IMR-90 (cell line): ENCODE data around the gene ZAP70. TPM values are rescaled to one million over a fixed set of nuclear protein-coding genes. Genes with fewer than 3 reads are reported as not detected.

Experiments used
- ATAC-seq: fragments of 200-7000 bp; cut with Tn5 transposase; 2 replicates; pipeline ENCODE4 v1.9.1; 2020; ENCODE audit warnings: low read depth, mild to moderate bottlenecking, moderate library complexity
- BruUV-seq: library from RNA; stranded (reverse); fragments of 400-500 nt; replicated peaks from 2 replicates; lab custom pipeline; 2021; lab: Mats Ljungman, UMichigan
- CTCF ChIA-PET: fragments of 300-600 bp; formaldehyde crosslinking; extraction: SDS; loops from one replicate; lab custom pipeline; 2021; ENCODE audit warnings: antibody characterized with exemption; lab: Yijun Ruan, JAX
- POLR2A ChIA-PET: fragments of 300-600 bp; sonication (Branson Sonifier 250); formaldehyde crosslinking; loops from one replicate; lab custom pipeline; 2022; ENCODE audit warnings: antibody characterized with exemption; ENCODE audit not compliant: unreplicated experiment; lab: Charles Lee
- DNase-seq: peaks from one replicate; pipeline ENCODE4 v3.0.0; 2013
- H2AFZ ChIP-seq: replicated peaks from 2 replicates; pipeline ENCODE3; 2013; ENCODE audit warnings: low read length, mild to moderate bottlenecking; ENCODE audit not compliant: poor library complexity
- H2AK5ac ChIP-seq: 2 replicates; pipeline ENCODE4 v1.6.1; 2013; ENCODE audit warnings: low read depth, low read length, inconsistent platforms
- H2AK9ac ChIP-seq: replicated peaks from 2 replicates; pipeline ENCODE3; 2013; ENCODE audit warnings: mild to moderate bottlenecking, low read depth, low read length, moderate library complexity; ENCODE audit not compliant: poor library complexity
- H2BK120ac ChIP-seq: 2 replicates; pipeline ENCODE4 v1.6.1; 2013; ENCODE audit warnings: low read depth, low read length, inconsistent platforms
- H2BK15ac ChIP-seq: 3 replicates; pipeline ENCODE4 v1.6.1; 2013; ENCODE audit warnings: low read depth, low read length, inconsistent platforms
- H2BK20ac ChIP-seq: 2 replicates; pipeline ENCODE4 v1.6.1; 2013; ENCODE audit warnings: low read depth, mild to moderate bottlenecking, inconsistent platforms, low read length, moderate library complexity
- H2BK5ac ChIP-seq: 2 replicates; pipeline ENCODE4 v1.6.1; 2013; ENCODE audit warnings: mild to moderate bottlenecking, low read depth, low read length, inconsistent platforms; ENCODE audit not compliant: poor library complexity, severe bottlenecking
- H3K14ac ChIP-seq: replicated peaks from 2 replicates; pipeline ENCODE4 v1.6.1; 2013; ENCODE audit warnings: low read depth, low read length, inconsistent platforms
- H3K18ac ChIP-seq: 2 replicates; pipeline ENCODE4 v1.6.1; 2013; ENCODE audit warnings: low read depth, low read length, control low read depth
- H3K23ac ChIP-seq: 2 replicates; pipeline ENCODE4 v1.6.1; 2013; ENCODE audit warnings: low read depth, low read length, inconsistent platforms
- H3K27ac ChIP-seq: 2 replicates; pipeline ENCODE4 v1.5.1; 2013; ENCODE audit warnings: mild to moderate bottlenecking, control low read depth, low read length; ENCODE audit not compliant: insufficient read depth
- H3K27me3 ChIP-seq: 2 replicates; pipeline ENCODE4 v1.6.1; 2013; ENCODE audit warnings: low read length; ENCODE audit not compliant: control insufficient read depth, insufficient read depth
- H3K36me3 ChIP-seq: 2 replicates; pipeline ENCODE4 v1.6.1; 2013; ENCODE audit warnings: low read length, mixed read lengths; ENCODE audit not compliant: control insufficient read depth, insufficient read depth
- H3K4ac ChIP-seq: 2 replicates; pipeline ENCODE4 v1.6.1; 2013; ENCODE audit warnings: low read depth, low read length, inconsistent platforms
- H3K4me1 ChIP-seq: 2 replicates; pipeline ENCODE4 v1.6.1; 2013; ENCODE audit warnings: low read length, mixed read lengths; ENCODE audit not compliant: control insufficient read depth, insufficient read depth
- H3K4me2 ChIP-seq: 2 replicates; pipeline ENCODE4 v1.6.1; 2013; ENCODE audit warnings: low read depth, mild to moderate bottlenecking, control low read depth, low read length, moderate library complexity
- H3K4me3 ChIP-seq: 2 replicates; pipeline ENCODE4 v1.5.1; 2013; ENCODE audit warnings: low read depth, mild to moderate bottlenecking, control low read depth, low read length, moderate library complexity; ENCODE audit not compliant: insufficient read depth
- H3K56ac ChIP-seq: 2 replicates; pipeline ENCODE4 v1.6.1; 2013; ENCODE audit warnings: low read length, inconsistent platforms; ENCODE audit not compliant: insufficient read depth; ENCODE audit errors: extremely low read depth
- H3K79me1 ChIP-seq, 2 experiments: 2 replicates each; pipeline ENCODE4 v1.6.1; 2013; ENCODE audit warnings: low read length in 2 of 2, inconsistent platforms in 1 of 2, low read depth in 1 of 2
- H3K9ac ChIP-seq: 2 replicates; pipeline ENCODE4 v1.6.1; 2013; ENCODE audit warnings: low read depth, low read length, control low read depth
- H3K9me1 ChIP-seq: 2 replicates; pipeline ENCODE4 v1.6.1; 2013; ENCODE audit warnings: low read length, inconsistent platforms; ENCODE audit not compliant: insufficient read depth
- H3K9me3 ChIP-seq: 2 replicates; pipeline ENCODE4 v1.6.1; 2013; ENCODE audit warnings: low read length; ENCODE audit not compliant: control insufficient read depth, insufficient read depth
- H4K20me1 ChIP-seq: 2 replicates; pipeline ENCODE4 v1.6.1; 2013; ENCODE audit warnings: low read length, inconsistent platforms; ENCODE audit not compliant: insufficient read depth
- H4K5ac ChIP-seq: 2 replicates; pipeline ENCODE4 v1.6.1; 2013; ENCODE audit warnings: mild to moderate bottlenecking, low read depth, low read length, control low read depth
- H4K8ac ChIP-seq, 2 experiments: 2 replicates each; pipeline ENCODE4 v1.6.1; 2013; ENCODE audit warnings: low read depth in 2 of 2, low read length in 2 of 2, control low read depth in 1 of 2, inconsistent platforms in 1 of 2
- H4K91ac ChIP-seq: 2 replicates; pipeline ENCODE4 v1.6.1; 2013; ENCODE audit warnings: low read depth, low read length, inconsistent platforms; ENCODE audit not compliant: insufficient read depth
- CTCF ChIP-seq: conservative IDR thresholded peaks from 2 replicates; pipeline ENCODE4 v1.5.1; 2012; ENCODE audit warnings: mild to moderate bottlenecking, low read depth, low read length, improper control_type of control experiment
- MAZ ChIP-seq: IDR thresholded peaks from 2 replicates; pipeline ENCODE4 v1.6.1; 2012; ENCODE audit warnings: low read depth, mild to moderate bottlenecking, low read length, improper control_type of control experiment, moderate library complexity, borderline replicate concordance
- NFE2L2 ChIP-seq: fragments of 150-350 bp; IDR thresholded peaks from 2 replicates; pipeline ENCODE4 v1.6.1; 2016; ENCODE audit warnings: low read depth, mild to moderate bottlenecking, low read length
- POLR2A ChIP-seq: IDR thresholded peaks from 2 replicates; pipeline ENCODE4 v1.6.1; 2012; ENCODE audit warnings: mild to moderate bottlenecking, low read depth, low read length
- WGBS, 2 experiments: methylation state at CpG; one replicate each; pipeline versions ENCODE4 v1.1.5 to v1.1.7; 2013; ENCODE audit warnings: missing lambda C conversion rate in 2 of 2; ENCODE audit not compliant: insufficient read length in 1 of 2; ENCODE audit errors: extremely low coverage in 2 of 2; 5-methylcytosine and 5-hydroxymethylcytosine counted together
- dilution Hi-C: fragments of 300-500 bp; cut with HindIII; formaldehyde crosslinking; loops from one replicate; pipeline ENCODE4 v1.14.3; 2018; ENCODE audit warnings: low sequenced_read_pairs; ENCODE audit not compliant: unreplicated experiment
- in situ Hi-C: fragments of 300-500 bp; cut with MboI; formaldehyde crosslinking; loops from 3 replicates; pipeline ENCODE4 v1.14.3; 2019; ENCODE audit warnings: low sequenced_read_pairs, inconsistent platforms, mixed read lengths
- intact Hi-C: fragments of 100-400 bp; cut with micrococcal nuclease; formaldehyde crosslinking; loops from 2 replicates; pipeline ENCODE4 v1.10.0; 2022
- polyA plus RNA-seq, 3 experiments: library from polyadenylated mRNA; depleted of rRNA; stranded (reverse); fragments of >200 nt; gene quantifications; 2 replicates each; pipeline ENCODE4 v1.2.3, GENCODE V29; 2012; ENCODE audit warnings: low replicate concordance in 1 of 3
- total RNA-seq: library from RNA; depleted of rRNA; stranded (reverse); fragments of >200 nt; gene quantifications from 2 replicates; pipeline ENCODE4 v1.2.3, GENCODE V29; 2012
- TF ChIP-seq, protein P1 (sequence below): fragments of 150-350 bp; IDR thresholded peaks from 2 replicates; pipeline ENCODE4 v1.6.1; 2016; ENCODE audit warnings: low read depth, mild to moderate bottlenecking, low read length, moderate library complexity, borderline replicate concordance

ZAP70 gene
- total and polyA plus RNA-seq, 2 of the 4 experiments (the other 2 are of a cell fraction): under 0.01 to 0.09 TPM

- TF ChIP-seq, protein P1, sequence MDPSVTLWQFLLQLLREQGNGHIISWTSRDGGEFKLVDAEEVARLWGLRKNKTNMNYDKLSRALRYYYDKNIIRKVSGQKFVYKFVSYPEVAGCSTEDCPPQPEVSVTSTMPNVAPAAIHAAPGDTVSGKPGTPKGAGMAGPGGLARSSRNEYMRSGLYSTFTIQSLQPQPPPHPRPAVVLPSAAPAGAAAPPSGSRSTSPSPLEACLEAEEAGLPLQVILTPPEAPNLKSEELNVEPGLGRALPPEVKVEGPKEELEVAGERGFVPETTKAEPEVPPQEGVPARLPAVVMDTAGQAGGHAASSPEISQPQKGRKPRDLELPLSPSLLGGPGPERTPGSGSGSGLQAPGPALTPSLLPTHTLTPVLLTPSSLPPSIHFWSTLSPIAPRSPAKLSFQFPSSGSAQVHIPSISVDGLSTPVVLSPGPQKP: no peak
- TF ChIP-seq NFE2L2 (no peak), POLR2A (no peak)
These were observed 27.3 kb downstream of the ZAP70 start (continued) for GRCh38 chr2:97740590-97741182.

- Histone ChIP-seq H2BK15ac (no peak overlapping the region), H2AFZ (no peak overlapping the region), H3K4me3 (no peak overlapping the region), H4K20me1 (no peaks in the 10 kb centered on the region), H3K4me2 (no peak overlapping the region), H3K14ac (no peak overlapping the region), H3K27me3 (no peaks in the 10 kb centered on the region; the same call in 1 of the 2 replicates), H2BK120ac (no peak overlapping the region), H3K36me3 (0 out of 2 replicates have a peak, but pooled peaks cover 2% of the 10 kb centered on the region), H3K4me1 (peaks cover 2% of the 10 kb centered on the region; the same call in 1 of the 2 replicates), H3K4ac (no peak overlapping the region), H4K5ac (no peak overlapping the region), H3K27ac (no peak overlapping the region), H3K9ac (no peak overlapping the region), H4K91ac (no peak overlapping the region), H3K23ac (no peak overlapping the region), H3K56ac (no peak overlapping the region), H3K9me3 (no peaks in the 10 kb centered on the region), H3K18ac (no peak overlapping the region), H2AK9ac (no peak overlapping the region), H2BK20ac (no peak overlapping the region), H2BK5ac (no peak overlapping the region), H2AK5ac (no peak overlapping the region), H3K79me1 (no peaks in the 10 kb centered on the region), H3K9me1 (no peaks in the 10 kb centered on the region), H4K8ac (no peak overlapping the region)
- intact Hi-C loops: no loop called here
- DNase-seq (no peak), ATAC-seq (no peak)
- no peak for TF ChIP-seq CTCF
- no peak for TF ChIP-seq MAZ
- POLR2A ChIA-PET: no interaction called here
- no TSS peak for BruUV-seq
- 96% methylated on average over 4 of the region's 20 CpGs; no CpG with 5 or more reads in 1 of the 2 experiments for whole genome bisulfite sequencing, 2 experiments
- CTCF ChIA-PET: interaction anchor here (0.6 to 1.4 kb wide), 3 partner anchors 463 to 644 kb away, joined by 3 to 9 read pairs (median 3); no protein-coding TSS in a partner anchor
- in situ Hi-C loops: no loop called here
- dilution Hi-C loops: no loop called here
These were observed 27.9 kb downstream of the ZAP70 start for GRCh38 chr2:97741251-97741650.
